HepG2 (cell line): ENCODE measurements around the gene WNT3. TPM values are rescaled to one million over a fixed set of nuclear protein-coding genes. Genes with fewer than 3 reads are reported as not detected.

ENCODE experiments used
- FOXK1 ChIP-seq: sonication (generic); formaldehyde crosslinking; IDR thresholded peaks from 2 replicates; pipeline ENCODE4 v1.4.0; 2020; ENCODE audit warnings: low read depth, missing genetic modification reagents, borderline replicate concordance
- HBP1 ChIP-seq: IDR thresholded peaks from 2 replicates; pipeline ENCODE4 v1.6.1; 2016; ENCODE audit warnings: low read depth, control low read depth
- MATR3 ChIP-seq: sonication (generic); formaldehyde crosslinking; IDR thresholded peaks from 2 replicates; pipeline ENCODE4 v1.4.0; 2020; ENCODE audit warnings: missing genetic modification reagents
- MED1 ChIP-seq: sonication (generic); formaldehyde crosslinking; IDR thresholded peaks from 2 replicates; pipeline ENCODE4 v1.4.0; 2020; ENCODE audit warnings: missing genetic modification reagents
- NAIF1 ChIP-seq: sonication (generic); formaldehyde crosslinking; IDR thresholded peaks from 2 replicates; pipeline ENCODE4 v1.5.0; 2020; ENCODE audit warnings: mild to moderate bottlenecking, missing genetic modification reagents, borderline replicate concordance
- PRPF4 ChIP-seq: fragments of 200-400 bp; formaldehyde crosslinking; IDR thresholded peaks from 2 replicates; pipeline ENCODE4 v1.6.1; 2016; ENCODE audit warnings: low read length, low read depth; ENCODE audit not compliant: poor library complexity, severe bottlenecking
- REST ChIP-seq, 2 experiments: IDR thresholded peaks; 2 replicates each; pipeline ENCODE4 v1.6.1; 2011 to 2012; ENCODE audit warnings: low read length in 2 of 2, borderline replicate concordance in 1 of 2, low read depth in 1 of 2, mild to moderate bottlenecking in 1 of 2, moderate library complexity in 1 of 2
- RORA ChIP-seq: sonication (generic); formaldehyde crosslinking; IDR thresholded peaks from 2 replicates; pipeline ENCODE4 v1.5.0; 2020; ENCODE audit warnings: mild to moderate bottlenecking, missing genetic modification reagents, moderate library complexity
- SP4 ChIP-seq: sonication (generic); formaldehyde crosslinking; IDR thresholded peaks from 2 replicates; pipeline ENCODE4 v1.8.1; 2023; ENCODE audit warnings: mild to moderate bottlenecking, missing genetic modification reagents
- TEAD3 ChIP-seq: optimal IDR thresholded peaks from 2 replicates; pipeline ENCODE3; 2016; ENCODE audit warnings: borderline replicate concordance
- ZFP1 ChIP-seq: IDR thresholded peaks from 2 replicates; pipeline ENCODE4 v1.6.1; 2016
- ZNF383 ChIP-seq: sonication (generic); formaldehyde crosslinking; IDR thresholded peaks from 2 replicates; pipeline ENCODE4 v1.4.0; 2020; ENCODE audit warnings: missing genetic modification reagents, mild to moderate bottlenecking, borderline replicate concordance
- ZNF574 ChIP-seq: sonication (generic); formaldehyde crosslinking; IDR thresholded peaks from 2 replicates; pipeline ENCODE4 v1.4.0; 2020; ENCODE audit warnings: missing genetic modification reagents
- ZNF724P ChIP-seq: sonication (generic); formaldehyde crosslinking; IDR thresholded peaks from 2 replicates; pipeline ENCODE4 v1.8.0; 2022; ENCODE audit warnings: missing genetic modification reagents, borderline replicate concordance
- ZNF746 ChIP-seq: sonication (generic); formaldehyde crosslinking; IDR thresholded peaks from 2 replicates; pipeline ENCODE4 v1.8.0; 2022; ENCODE audit warnings: mild to moderate bottlenecking, missing genetic modification reagents
- polyA plus RNA-seq, 8 experiments: library from polyadenylated mRNA; depleted of rRNA in 3 of 8; stranded (reverse) in 7 of 8; unstranded in 1 of 8; fragments of >200 nt; fragmentation: Illumina TruSeq in 4 of 8; extraction: Trizol in 4 of 8; gene quantifications; 2 replicates each; pipeline versions ENCODE4 v1.2.1 to v1.2.3, GENCODE V29; 2011 to 2016; ENCODE audit warnings: low read depth in 4 of 8, missing spikeins in 1 of 8, mixed read lengths in 1 of 8; ENCODE audit not compliant: insufficient read depth in 1 of 8
- total RNA-seq, 5 experiments: library from RNA; depleted of rRNA; stranded (reverse); fragments of >200 nt; fragmentation: Illumina TruSeq; extraction: Trizol; gene quantifications; 2 replicates each; pipeline ENCODE4 v1.2.3, GENCODE V29; 2016; ENCODE audit warnings: low read depth in 1 of 5
- TF ChIP-seq, protein P1 (sequence below): sonication (generic); formaldehyde crosslinking; IDR thresholded peaks from 2 replicates; pipeline ENCODE4 v1.8.1; 2023; ENCODE audit warnings: mild to moderate bottlenecking, missing genetic modification reagents, borderline replicate concordance
- TF ChIP-seq, protein P2 (sequence below): sonication (generic); formaldehyde crosslinking; IDR thresholded peaks from 2 replicates; pipeline ENCODE4 v1.4.0; 2020; ENCODE audit warnings: mild to moderate bottlenecking, missing genetic modification reagents

Gene WNT3
- total and polyA plus RNA-seq, 2 of the 13 experiments (the other 11 are each of a cell fraction or from before 2014, with no cell fraction given): 8.5 to 10.3 TPM

DNA sequence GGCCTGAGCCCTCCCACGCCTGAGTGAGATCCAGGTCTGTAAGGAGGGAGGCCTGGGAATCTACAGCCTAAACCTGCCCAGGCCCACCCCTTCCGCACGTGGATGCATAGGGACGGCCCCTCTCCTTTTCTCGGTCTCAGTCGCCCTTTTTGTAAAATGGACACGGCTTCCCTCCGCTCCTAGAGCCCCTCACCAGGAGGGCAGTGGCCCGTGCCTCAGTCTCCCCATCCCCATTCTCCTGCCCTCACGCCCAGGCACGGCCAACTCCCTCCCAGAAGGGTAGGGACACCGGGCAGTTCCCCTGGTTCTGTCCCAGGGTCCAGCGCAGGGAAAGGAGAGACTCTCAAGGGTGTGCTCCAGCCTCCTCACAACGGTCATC, 48.1 kb downstream of the WNT3 start (continued):
- TF ChIP-seq FOXK1 (CRISPR knock-in tag) (no peak), HBP1 (CRISPR knock-in tag) (no peak), ZFP1 (CRISPR knock-in tag) (no peak), ZNF724P (CRISPR knock-in tag) (no peak), NAIF1 (CRISPR knock-in tag) (no peak), MED1 (CRISPR knock-in tag) (no peak), PRPF4 (no peak), MATR3 (CRISPR knock-in tag) (no peak), REST (IDR thresholded peaks at IDR 0.05; ENCODE audit: borderline replicate concordance in 1 of 2, low read depth in 1 of 2, low read length in 2 of 2) (no peak), TEAD3 (CRISPR knock-in tag) (no peak), RORA (no peak), SP4 (no peak), ZNF383 (CRISPR knock-in tag) (no peak), ZNF746 (CRISPR knock-in tag) (peak; percentile 64; the same call in 1 of the 2 replicates), ZNF574 (peak; percentile 46; the same call in 1 of the 2 replicates)
- TF ChIP-seq, protein P1, sequence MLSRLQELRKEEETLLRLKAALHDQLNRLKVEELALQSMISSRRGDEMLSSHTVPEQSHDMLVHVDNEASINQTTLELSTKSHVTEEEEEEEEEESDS (CRISPR knock-in tag): no peak
- TF ChIP-seq, protein P2, sequence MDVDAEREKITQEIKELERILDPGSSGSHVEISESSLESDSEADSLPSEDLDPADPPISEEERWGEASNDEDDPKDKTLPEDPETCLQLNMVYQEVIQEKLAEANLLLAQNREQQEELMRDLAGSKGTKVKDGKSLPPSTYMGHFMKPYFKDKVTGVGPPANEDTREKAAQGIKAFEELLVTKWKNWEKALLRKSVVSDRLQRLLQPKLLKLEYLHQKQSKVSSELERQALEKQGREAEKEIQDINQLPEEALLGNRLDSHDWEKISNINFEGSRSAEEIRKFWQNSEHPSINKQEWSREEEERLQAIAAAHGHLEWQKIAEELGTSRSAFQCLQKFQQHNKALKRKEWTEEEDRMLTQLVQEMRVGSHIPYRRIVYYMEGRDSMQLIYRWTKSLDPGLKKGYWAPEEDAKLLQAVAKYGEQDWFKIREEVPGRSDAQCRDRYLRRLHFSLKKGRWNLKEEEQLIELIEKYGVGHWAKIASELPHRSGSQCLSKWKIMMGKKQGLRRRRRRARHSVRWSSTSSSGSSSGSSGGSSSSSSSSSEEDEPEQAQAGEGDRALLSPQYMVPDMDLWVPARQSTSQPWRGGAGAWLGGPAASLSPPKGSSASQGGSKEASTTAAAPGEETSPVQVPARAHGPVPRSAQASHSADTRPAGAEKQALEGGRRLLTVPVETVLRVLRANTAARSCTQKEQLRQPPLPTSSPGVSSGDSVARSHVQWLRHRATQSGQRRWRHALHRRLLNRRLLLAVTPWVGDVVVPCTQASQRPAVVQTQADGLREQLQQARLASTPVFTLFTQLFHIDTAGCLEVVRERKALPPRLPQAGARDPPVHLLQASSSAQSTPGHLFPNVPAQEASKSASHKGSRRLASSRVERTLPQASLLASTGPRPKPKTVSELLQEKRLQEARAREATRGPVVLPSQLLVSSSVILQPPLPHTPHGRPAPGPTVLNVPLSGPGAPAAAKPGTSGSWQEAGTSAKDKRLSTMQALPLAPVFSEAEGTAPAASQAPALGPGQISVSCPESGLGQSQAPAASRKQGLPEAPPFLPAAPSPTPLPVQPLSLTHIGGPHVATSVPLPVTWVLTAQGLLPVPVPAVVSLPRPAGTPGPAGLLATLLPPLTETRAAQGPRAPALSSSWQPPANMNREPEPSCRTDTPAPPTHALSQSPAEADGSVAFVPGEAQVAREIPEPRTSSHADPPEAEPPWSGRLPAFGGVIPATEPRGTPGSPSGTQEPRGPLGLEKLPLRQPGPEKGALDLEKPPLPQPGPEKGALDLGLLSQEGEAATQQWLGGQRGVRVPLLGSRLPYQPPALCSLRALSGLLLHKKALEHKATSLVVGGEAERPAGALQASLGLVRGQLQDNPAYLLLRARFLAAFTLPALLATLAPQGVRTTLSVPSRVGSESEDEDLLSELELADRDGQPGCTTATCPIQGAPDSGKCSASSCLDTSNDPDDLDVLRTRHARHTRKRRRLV: no peak
